Left kidney (tissue), 2 donors: ENCODE results near the gene SQOR. TPM values are rescaled to one million over a fixed set of nuclear protein-coding genes. Genes with fewer than 3 reads are reported as not detected.
"Not testable (repeated sequence)": the region's sequence is repeated elsewhere in the genome, so short reads cannot be mapped to it uniquely, and the experiment has no call there.

Experiments used
- DNase-seq: peaks from one replicate; pipeline ENCODE4 v3.0.0-alpha.2; 2013
- polyA plus RNA-seq: library from polyadenylated mRNA; unstranded; fragments of 120-200 nt; gene quantifications from one replicate; pipeline ENCODE4 v1.2.1, GENCODE V29; 2013; ENCODE audit not compliant: insufficient read length

Gene SQOR
- polyA plus RNA-seq, 1 donor, result 20.0 TPM

- DNase-seq, result no peak
Observed at GRCh38 chr15:45630917-45631691, 3.7 kb upstream of the SQOR start.

GRCh38 chr15:45631776-45632175 is 3.1 kb upstream of the SQOR start:
- no peak for DNase-seq

GRCh38 chr15:45635191-45635638 is 386 bp downstream of the SQOR start:
- peak; percentile 43 for DNase-seq

- DNase-seq, result no peak
Observed at GRCh38 chr15:45635763-45636292, 999 bp downstream of the SQOR start.

- no peak for DNase-seq
Observed at GRCh38 chr15:45637141-45637540, 2.3 kb downstream of the SQOR start.

- peak; percentile 47 for DNase-seq
Observed at GRCh38 chr15:45637552-45638033, 2.8 kb downstream of the SQOR start.

- DNase-seq, result no peak
Observed at GRCh38 chr15:45640616-45641015, 5.8 kb downstream of the SQOR start.

GRCh38 chr15:45641374-45641781 is 6.5 kb downstream of the SQOR start:
- no peak for DNase-seq

GRCh38 chr15:45641999-45642932 is 7.4 kb downstream of the SQOR start:
- no peak for DNase-seq

- no peak for DNase-seq
Observed at GRCh38 chr15:45644437-45644836, 9.6 kb downstream of the SQOR start.

GRCh38 chr15:45645026-45645980 is 10.5 kb downstream of the SQOR start:
- no peak for DNase-seq

- DNase-seq, result no peak
Observed at GRCh38 chr15:45646220-45646619, 11.4 kb downstream of the SQOR start.

GRCh38 chr15:45647828-45648227 is 13.0 kb downstream of the SQOR start:
- DNase-seq, result no peak

GRCh38 chr15:45648521-45649200 is 13.8 kb downstream of the SQOR start:
- DNase-seq, result no peak

- DNase-seq, result not testable (repeated sequence)
Observed at GRCh38 chr15:45650007-45650406, 15.2 kb downstream of the SQOR start.

- no peak for DNase-seq
Observed at GRCh38 chr15:45650889-45651525, 16.2 kb downstream of the SQOR start.

GRCh38 chr15:45653702-45654424 is 19.0 kb downstream of the SQOR start:
- no peak for DNase-seq

GRCh38 chr15:45654749-45655148 is 19.9 kb downstream of the SQOR start:
- DNase-seq, result no peak

GRCh38 chr15:45657254-45657653 is 22.4 kb downstream of the SQOR start:
- no peak for DNase-seq
